IMR-90 (cell line): Measurements from ENCODE around the gene MCRIP2.

ENCODE experiments used
- BHLHE40 ChIP-seq: fragments of 150-350 bp; IDR thresholded peaks from 2 replicates; pipeline ENCODE4 v1.6.1; 2016; ENCODE audit warnings: mild to moderate bottlenecking, low read depth, low read length
- CEBPB ChIP-seq: IDR thresholded peaks from 2 replicates; pipeline ENCODE4 v1.6.1; 2012; ENCODE audit warnings: low read depth, low read length, improper control_type of control experiment
- CHD1 ChIP-seq: IDR thresholded peaks from 2 replicates; pipeline ENCODE4 v1.6.1; 2012; ENCODE audit warnings: low read depth, low read length, improper control_type of control experiment
- FOS ChIP-seq: fragments of 150-350 bp; IDR thresholded peaks from 2 replicates; pipeline ENCODE4 v1.6.1; 2016; ENCODE audit warnings: low read depth, low read length
- MAFK ChIP-seq: IDR thresholded peaks from 2 replicates; pipeline ENCODE4 v1.6.1; 2012; ENCODE audit warnings: low read depth, low read length, improper control_type of control experiment
- MXI1 ChIP-seq: IDR thresholded peaks from 2 replicates; pipeline ENCODE4 v1.6.1; 2012; ENCODE audit warnings: low read depth, mild to moderate bottlenecking, low read length, moderate library complexity, borderline replicate concordance
- POLR2A ChIP-seq: IDR thresholded peaks from 2 replicates; pipeline ENCODE4 v1.6.1; 2012; ENCODE audit warnings: mild to moderate bottlenecking, low read depth, low read length
- RAD21 ChIP-seq: IDR thresholded peaks from 2 replicates; pipeline ENCODE4 v1.6.1; 2012; ENCODE audit warnings: low read length, improper control_type of control experiment
- RCOR1 ChIP-seq: IDR thresholded peaks from 2 replicates; pipeline ENCODE4 v1.6.1; 2012; ENCODE audit warnings: mild to moderate bottlenecking, low read length, improper control_type of control experiment; ENCODE audit not compliant: insufficient replicate concordance
- RFX5 ChIP-seq: IDR thresholded peaks from 2 replicates; pipeline ENCODE4 v1.8.0; 2012; ENCODE audit warnings: low read depth, mild to moderate bottlenecking, low read length, moderate library complexity
- SMC3 ChIP-seq: fragments of 150-350 bp; IDR thresholded peaks from 2 replicates; pipeline ENCODE4 v1.6.1; 2016; ENCODE audit warnings: low read depth, mild to moderate bottlenecking, antibody characterized with exemption, low read length, moderate library complexity
- TF ChIP-seq, protein P1 (sequence below): conservative IDR thresholded peaks from 2 replicates; pipeline ENCODE4 v1.5.1; 2012; ENCODE audit warnings: mild to moderate bottlenecking, low read depth, low read length, improper control_type of control experiment
- TF ChIP-seq, protein P2 (sequence below): fragments of 150-350 bp; IDR thresholded peaks from 2 replicates; pipeline ENCODE4 v1.6.1; 2016; ENCODE audit warnings: low read depth, mild to moderate bottlenecking, low read length, moderate library complexity, borderline replicate concordance
- TF ChIP-seq, protein P3 (sequence below): fragments of 150-350 bp; IDR thresholded peaks from 2 replicates; pipeline ENCODE4 v1.6.1; 2017; ENCODE audit warnings: mild to moderate bottlenecking, antibody characterized with exemption, low read length, low read depth

DNA sequence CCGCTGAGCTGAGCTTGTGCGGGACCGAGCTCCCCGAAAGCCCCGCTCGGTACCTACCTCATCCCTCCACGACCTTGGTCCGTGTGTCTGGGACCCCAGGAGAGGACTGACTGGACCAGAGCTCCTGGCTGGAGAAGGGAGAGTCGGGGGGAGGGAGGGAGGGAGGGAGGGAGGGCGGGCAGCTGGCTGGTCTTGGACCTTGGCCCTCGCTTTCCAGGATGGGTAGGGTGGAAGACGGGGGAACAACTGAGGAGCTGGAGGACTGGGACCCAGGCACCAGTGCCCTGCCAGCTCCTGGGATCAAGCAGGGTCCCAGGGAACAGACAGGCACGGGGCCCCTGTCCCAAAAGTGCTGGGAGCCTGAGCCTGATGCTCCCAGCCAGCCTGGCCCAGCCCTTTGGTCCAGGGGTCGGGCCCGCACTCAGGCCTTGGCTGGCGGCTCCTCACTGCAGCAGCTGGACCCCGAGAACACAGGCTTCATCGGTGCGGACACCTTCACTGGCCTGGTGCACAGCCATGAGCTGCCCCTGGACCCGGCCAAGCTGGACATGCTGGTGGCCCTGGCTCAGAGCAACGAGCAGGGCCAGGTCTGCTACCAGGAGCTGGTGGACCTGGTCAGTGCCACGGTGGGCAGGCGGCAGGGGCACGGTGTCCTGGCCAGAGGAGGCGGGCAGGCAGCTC is 34.4 kb downstream of the MCRIP2 start:
- TF ChIP-seq, protein P1, sequence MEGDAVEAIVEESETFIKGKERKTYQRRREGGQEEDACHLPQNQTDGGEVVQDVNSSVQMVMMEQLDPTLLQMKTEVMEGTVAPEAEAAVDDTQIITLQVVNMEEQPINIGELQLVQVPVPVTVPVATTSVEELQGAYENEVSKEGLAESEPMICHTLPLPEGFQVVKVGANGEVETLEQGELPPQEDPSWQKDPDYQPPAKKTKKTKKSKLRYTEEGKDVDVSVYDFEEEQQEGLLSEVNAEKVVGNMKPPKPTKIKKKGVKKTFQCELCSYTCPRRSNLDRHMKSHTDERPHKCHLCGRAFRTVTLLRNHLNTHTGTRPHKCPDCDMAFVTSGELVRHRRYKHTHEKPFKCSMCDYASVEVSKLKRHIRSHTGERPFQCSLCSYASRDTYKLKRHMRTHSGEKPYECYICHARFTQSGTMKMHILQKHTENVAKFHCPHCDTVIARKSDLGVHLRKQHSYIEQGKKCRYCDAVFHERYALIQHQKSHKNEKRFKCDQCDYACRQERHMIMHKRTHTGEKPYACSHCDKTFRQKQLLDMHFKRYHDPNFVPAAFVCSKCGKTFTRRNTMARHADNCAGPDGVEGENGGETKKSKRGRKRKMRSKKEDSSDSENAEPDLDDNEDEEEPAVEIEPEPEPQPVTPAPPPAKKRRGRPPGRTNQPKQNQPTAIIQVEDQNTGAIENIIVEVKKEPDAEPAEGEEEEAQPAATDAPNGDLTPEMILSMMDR, result no peak
- TF ChIP-seq, protein P2, sequence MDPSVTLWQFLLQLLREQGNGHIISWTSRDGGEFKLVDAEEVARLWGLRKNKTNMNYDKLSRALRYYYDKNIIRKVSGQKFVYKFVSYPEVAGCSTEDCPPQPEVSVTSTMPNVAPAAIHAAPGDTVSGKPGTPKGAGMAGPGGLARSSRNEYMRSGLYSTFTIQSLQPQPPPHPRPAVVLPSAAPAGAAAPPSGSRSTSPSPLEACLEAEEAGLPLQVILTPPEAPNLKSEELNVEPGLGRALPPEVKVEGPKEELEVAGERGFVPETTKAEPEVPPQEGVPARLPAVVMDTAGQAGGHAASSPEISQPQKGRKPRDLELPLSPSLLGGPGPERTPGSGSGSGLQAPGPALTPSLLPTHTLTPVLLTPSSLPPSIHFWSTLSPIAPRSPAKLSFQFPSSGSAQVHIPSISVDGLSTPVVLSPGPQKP, result no peak
- no peak for TF ChIP-seq POLR2A
- TF ChIP-seq RAD21, result no peak
- no peak for TF ChIP-seq CEBPB
- TF ChIP-seq, protein P3, sequence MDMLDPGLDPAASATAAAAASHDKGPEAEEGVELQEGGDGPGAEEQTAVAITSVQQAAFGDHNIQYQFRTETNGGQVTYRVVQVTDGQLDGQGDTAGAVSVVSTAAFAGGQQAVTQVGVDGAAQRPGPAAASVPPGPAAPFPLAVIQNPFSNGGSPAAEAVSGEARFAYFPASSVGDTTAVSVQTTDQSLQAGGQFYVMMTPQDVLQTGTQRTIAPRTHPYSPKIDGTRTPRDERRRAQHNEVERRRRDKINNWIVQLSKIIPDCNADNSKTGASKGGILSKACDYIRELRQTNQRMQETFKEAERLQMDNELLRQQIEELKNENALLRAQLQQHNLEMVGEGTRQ, result no peak
- TF ChIP-seq RCOR1, result no peak
- TF ChIP-seq BHLHE40, result no peak
- no peak for TF ChIP-seq SMC3
- no peak for TF ChIP-seq CHD1
- TF ChIP-seq FOS, result no peak
- no peak for TF ChIP-seq RFX5
- TF ChIP-seq MXI1, result no peak
- TF ChIP-seq MAFK, result no peak
